ENCODE measurements around the gene USP5. TPM values are rescaled to one million over a fixed set of nuclear protein-coding genes. Genes with fewer than 3 reads are reported as not detected.

The USP5 gene
- total RNA-seq, 2 donors from 2014 or later = 120 to 257 TPM

DNA sequence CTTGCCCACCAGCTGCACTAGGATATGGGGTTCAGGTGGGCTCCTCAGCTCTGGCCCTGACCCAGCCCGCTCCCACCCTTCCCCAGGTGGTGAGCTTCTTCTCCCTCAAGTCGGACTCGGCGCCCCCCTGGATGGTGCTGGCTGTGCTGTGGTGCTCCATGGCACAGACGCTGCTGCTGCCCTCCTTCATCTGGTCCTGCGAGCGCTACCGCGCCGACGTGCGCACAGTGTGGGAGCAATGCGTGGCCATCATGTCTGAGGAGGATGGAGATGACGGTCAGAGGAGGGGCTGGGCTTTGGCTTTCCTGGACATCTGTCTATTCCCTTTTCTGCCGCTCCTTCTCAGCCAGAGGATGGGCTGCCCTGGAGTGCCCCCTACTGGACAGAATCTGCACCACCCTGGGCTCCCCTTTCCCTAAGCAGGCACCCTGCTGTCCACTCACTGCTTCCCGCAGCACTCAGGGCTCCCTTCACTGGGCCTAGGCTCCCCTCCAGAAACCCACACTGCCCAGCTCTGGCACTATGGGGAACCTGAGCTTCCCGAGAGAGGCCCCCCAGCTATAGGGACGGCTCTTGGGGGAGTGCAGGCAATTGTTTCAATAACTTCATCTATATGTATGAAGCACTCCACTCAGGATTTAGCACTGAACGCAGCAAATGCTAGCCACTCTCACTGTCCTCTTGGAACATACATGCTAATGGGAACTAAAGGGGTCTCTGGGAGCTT lies 26.4 kb upstream of the USP5 start:
- Mint-ChIP-seq H3K36me3 (ENCODE audit: low read depth) (no peaks in the 10 kb centered on the region), H3K4me1 (peaks cover 36% of the 10 kb centered on the region), H3K9me3 (no peaks in the 10 kb centered on the region), H3K4me3 (peak overlapping the region; percentile 48), H3K27ac (no peak overlapping the region), H3K27me3 (ENCODE audit: insufficient read depth) (peaks cover 70% of the 10 kb centered on the region)
- Histone ChIP-seq H3K27me3 (ENCODE audit: control insufficient read depth, insufficient read depth, low read length, poor library complexity, severe bottlenecking) (peaks cover 19% of the 10 kb centered on the region), H3K36me3 (ENCODE audit: control insufficient read depth, insufficient read depth, low read length) (no peaks in the 10 kb centered on the region), H3K4me1 (ENCODE audit: control insufficient read depth, insufficient read depth, low read length) (peaks cover 2% of the 10 kb centered on the region), H3K4me3 (ENCODE audit: low read length) (no peak overlapping the region), H3K9me3 (ENCODE audit: control insufficient read depth, low read length) (no peaks in the 10 kb centered on the region), H3K27ac (ENCODE audit: low read depth, low read length) (no peak overlapping the region), H3K9ac (ENCODE audit: extremely low read depth, low read length, poor library complexity, severe bottlenecking) (no peak overlapping the region)
- TF ChIP-seq, protein P1, sequence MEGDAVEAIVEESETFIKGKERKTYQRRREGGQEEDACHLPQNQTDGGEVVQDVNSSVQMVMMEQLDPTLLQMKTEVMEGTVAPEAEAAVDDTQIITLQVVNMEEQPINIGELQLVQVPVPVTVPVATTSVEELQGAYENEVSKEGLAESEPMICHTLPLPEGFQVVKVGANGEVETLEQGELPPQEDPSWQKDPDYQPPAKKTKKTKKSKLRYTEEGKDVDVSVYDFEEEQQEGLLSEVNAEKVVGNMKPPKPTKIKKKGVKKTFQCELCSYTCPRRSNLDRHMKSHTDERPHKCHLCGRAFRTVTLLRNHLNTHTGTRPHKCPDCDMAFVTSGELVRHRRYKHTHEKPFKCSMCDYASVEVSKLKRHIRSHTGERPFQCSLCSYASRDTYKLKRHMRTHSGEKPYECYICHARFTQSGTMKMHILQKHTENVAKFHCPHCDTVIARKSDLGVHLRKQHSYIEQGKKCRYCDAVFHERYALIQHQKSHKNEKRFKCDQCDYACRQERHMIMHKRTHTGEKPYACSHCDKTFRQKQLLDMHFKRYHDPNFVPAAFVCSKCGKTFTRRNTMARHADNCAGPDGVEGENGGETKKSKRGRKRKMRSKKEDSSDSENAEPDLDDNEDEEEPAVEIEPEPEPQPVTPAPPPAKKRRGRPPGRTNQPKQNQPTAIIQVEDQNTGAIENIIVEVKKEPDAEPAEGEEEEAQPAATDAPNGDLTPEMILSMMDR (conservative IDR thresholded peaks at IDR 0.05) = peak; percentile 100
- peak; percentile 98 for DNase-seq
- WGBS, 2 experiments (ENCODE audit: insufficient coverage in 1 of 2, insufficient read length in 1 of 2) = 9 to 17% methylated on average over 13 to 19 of the region's 19 CpGs

DNA sequence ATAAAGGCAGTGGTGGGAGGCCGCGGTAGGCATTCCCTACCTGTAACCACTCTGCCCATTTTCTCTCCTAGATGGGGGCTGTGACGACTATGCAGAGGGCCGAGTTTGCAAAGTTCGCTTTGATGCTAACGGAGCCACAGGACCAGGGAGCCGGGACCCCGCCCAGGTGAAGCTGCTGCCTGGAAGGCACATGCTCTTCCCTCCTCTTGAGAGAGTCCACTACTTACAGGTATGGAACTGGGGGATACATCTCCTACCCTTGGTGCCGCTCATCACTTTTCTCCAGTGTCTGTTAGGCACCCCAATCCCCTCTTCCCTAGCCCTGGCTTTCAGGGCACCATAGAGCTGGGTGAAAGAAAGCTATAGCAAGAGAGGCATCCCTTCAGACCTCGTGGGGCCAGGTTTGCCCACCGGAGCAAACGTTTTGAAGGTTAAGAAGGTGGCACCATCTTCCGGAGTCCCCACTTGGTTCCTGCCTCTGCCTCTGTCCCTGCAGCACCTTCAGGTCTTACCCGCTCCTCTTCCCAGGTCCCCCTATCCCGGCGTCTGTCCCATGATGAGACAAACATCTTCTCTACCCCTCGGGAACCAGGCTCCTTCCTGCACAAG lies 25.7 kb upstream of the USP5 start:
- H3K27ac Mint-ChIP-seq = no peak overlapping the region
- H3K4me1 Mint-ChIP-seq = peaks cover 29% of the 10 kb centered on the region

GRCh38 chr12:6826734-6827436 lies 25.1 kb upstream of the USP5 start:
- Mint-ChIP-seq H3K27me3 (ENCODE audit: insufficient read depth) (peaks cover 59% of the 10 kb centered on the region), H3K4me1 (peaks cover 28% of the 10 kb centered on the region), H3K4me3 (peak overlapping the region; percentile 99), H3K27ac (peak overlapping the region; percentile 67), H3K36me3 (ENCODE audit: low read depth) (peaks cover 12% of the 10 kb centered on the region), H3K9me3 (no peaks in the 10 kb centered on the region)
- Histone ChIP-seq H3K27ac (ENCODE audit: low read depth, low read length) (peak overlapping the region; percentile 61), H3K4me1 (ENCODE audit: control insufficient read depth, insufficient read depth, low read length) (peaks cover 2% of the 10 kb centered on the region), H3K9me3 (ENCODE audit: control insufficient read depth, low read length) (no peaks in the 10 kb centered on the region), H3K9ac (ENCODE audit: extremely low read depth, low read length, poor library complexity, severe bottlenecking) (no peak overlapping the region), H3K4me3 (ENCODE audit: low read length) (no peak overlapping the region), H3K36me3 (ENCODE audit: control insufficient read depth, insufficient read depth, low read length) (peaks cover 13% of the 10 kb centered on the region), H3K27me3 (ENCODE audit: control insufficient read depth, insufficient read depth, low read length, poor library complexity, severe bottlenecking) (peaks cover 19% of the 10 kb centered on the region)
- DNase-seq = peak; percentile 58
- TF ChIP-seq, protein P1 (conservative IDR thresholded peaks at IDR 0.05) = peak; percentile 0
- 84 to 88% methylated on average over 6 to 22 of the region's 22 CpGs for WGBS, 2 experiments (ENCODE audit: insufficient coverage in 1 of 2, insufficient read length in 1 of 2)

More for the DNA sequence above, 25.7 kb upstream of the USP5 start:
- H3K4me3 Mint-ChIP-seq = no peak overlapping the region
- Histone ChIP-seq H3K36me3 (ENCODE audit: control insufficient read depth, insufficient read depth, low read length) (peaks cover 6% of the 10 kb centered on the region), H3K9ac (ENCODE audit: extremely low read depth, low read length, poor library complexity, severe bottlenecking) (no peak overlapping the region), H3K4me3 (ENCODE audit: low read length) (no peak overlapping the region), H3K27ac (ENCODE audit: low read depth, low read length) (no peak overlapping the region), H3K27me3 (ENCODE audit: control insufficient read depth, insufficient read depth, low read length, poor library complexity, severe bottlenecking) (peaks cover 19% of the 10 kb centered on the region), H3K4me1 (ENCODE audit: control insufficient read depth, insufficient read depth, low read length) (peaks cover 2% of the 10 kb centered on the region), H3K9me3 (ENCODE audit: control insufficient read depth, low read length) (no peaks in the 10 kb centered on the region)
- peaks cover 64% of the 10 kb centered on the region for H3K27me3 Mint-ChIP-seq (ENCODE audit: insufficient read depth)
- TF ChIP-seq, protein P1 (conservative IDR thresholded peaks at IDR 0.05) = no peak
- peak; percentile 52 for DNase-seq
- peaks cover 6% of the 10 kb centered on the region for H3K36me3 Mint-ChIP-seq (ENCODE audit: low read depth)
- H3K9me3 Mint-ChIP-seq = no peaks in the 10 kb centered on the region
- 79 to 84% methylated on average over 15 to 17 of the region's 17 CpGs for WGBS, 2 experiments (ENCODE audit: insufficient coverage in 1 of 2, insufficient read length in 1 of 2)
